GM18858 (cell line): Measurements from ENCODE around the gene BMPR2.

Experiments used
- ATAC-seq: cut with Tn5 transposase; IDR thresholded peaks from one replicate; pipeline ENCODE4 v1.9.1; 2021; ENCODE audit not compliant: unreplicated experiment

BMPR2 gene

DNA sequence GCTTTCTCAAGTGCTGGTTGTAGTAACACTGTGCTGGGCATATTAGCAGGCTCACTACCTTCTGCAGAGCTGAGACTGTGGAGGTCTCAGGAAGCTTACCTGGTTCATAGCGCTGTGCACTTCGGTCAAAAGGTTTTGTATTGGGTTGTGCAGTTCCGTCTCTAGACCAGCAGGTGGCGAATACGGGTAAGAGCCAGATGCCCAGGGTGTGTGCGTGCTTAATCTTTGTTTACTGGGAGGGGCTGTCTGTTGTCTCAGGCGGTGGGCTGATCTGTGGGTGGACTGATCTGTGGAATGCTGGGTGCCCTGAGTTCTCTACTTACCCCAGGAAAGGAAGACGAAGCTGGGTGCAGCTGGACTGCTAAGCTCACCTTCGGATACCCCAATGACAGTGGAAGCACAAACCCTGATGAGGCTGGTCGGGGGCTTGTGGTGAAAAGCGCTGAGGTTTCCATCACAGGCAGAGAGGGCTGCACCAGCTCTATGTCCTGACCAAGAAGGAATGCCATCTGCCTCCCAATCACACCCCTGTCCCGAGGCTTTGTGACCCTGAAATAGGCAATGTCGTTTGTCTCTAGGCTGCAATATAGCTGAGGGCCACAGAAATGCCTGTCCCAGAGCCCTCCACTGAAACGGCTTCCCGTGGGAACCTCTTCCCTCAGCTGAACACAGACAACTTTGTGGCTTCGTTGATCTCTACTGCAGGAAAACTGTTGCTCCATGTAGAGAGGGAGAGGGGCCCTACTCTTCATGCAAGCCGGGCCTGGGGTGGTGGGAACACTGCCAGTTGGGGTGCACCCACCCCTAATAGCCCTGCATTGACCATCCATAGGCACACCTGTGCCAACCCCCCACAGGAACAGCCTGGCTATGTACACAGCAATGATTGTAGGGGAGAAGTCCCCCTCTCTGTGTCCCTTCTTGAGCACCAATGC lies 212.8 kb downstream of the BMPR2 start:
- peak; percentile 71 for ATAC-seq

- no peak for ATAC-seq
These were observed 213.4 kb downstream of the BMPR2 start for GRCh38 chr2:202589582-202589949.

DNA sequence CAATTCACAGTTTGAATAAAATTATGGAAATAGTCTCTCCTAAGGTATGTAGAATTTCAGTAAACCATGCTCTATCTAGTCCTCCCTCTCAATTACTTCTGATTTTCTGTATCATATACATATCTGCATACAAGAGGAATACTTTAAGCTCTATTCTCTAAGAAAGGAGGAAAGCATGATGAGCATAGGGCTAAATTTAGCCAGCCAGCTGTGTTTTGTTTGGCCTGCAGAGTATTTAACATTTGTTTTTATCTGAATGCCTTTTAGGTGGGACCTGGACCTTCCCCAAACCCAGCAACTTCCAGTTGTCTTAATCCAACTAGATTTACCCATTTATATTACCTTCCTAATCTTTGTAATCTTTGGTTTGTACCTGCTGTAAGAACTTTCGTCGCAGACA lies 216.4 kb downstream of the BMPR2 start:
- ATAC-seq: no peak

DNA sequence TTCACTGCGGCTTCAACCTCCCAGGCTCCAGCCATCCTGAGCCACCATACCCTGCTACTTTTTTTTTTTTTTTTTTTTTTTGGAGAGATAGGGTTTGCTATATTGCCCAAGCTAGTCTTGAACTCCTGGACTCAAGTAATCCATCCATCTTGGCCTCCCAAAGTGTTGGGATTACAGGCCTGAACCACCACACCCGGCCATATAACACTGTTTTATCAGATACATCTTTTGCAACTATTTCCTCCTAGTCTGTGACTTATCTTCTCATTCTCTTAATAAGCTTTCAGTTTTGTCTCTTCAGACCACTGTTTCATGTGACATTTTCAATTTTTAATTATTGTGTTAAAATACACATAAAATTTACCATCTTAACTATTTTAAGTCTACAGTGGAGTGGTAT lies 223.0 kb downstream of the BMPR2 start:
- ATAC-seq: no peak

DNA sequence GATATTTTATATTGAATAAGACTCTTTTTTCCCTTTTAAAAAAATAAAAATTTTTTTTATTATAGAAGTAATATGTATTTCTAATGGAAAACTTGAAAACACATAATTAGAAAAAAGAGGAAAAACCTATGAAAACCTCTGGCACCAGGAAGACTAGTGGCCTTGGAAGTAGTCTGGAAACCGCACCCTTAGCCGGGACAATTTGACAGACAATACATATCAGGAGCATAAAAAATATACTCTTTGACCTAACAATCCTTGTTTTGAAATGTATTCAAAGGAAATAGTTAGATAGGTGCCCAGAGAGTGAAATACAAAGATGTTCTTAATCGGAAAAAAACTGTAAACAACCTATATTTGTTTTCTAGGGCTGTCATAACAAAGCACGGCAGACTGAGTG lies 223.8 kb downstream of the BMPR2 start:
- ATAC-seq: no peak

GRCh38 chr2:202604699-202605098 lies 228.6 kb downstream of the BMPR2 start:
- ATAC-seq: no peak

GRCh38 chr2:202605174-202605573 lies 229.0 kb downstream of the BMPR2 start:
- no peak for ATAC-seq

- ATAC-seq: peak; percentile 32
These were observed 232.2 kb downstream of the BMPR2 start for GRCh38 chr2:202608142-202608852.

DNA sequence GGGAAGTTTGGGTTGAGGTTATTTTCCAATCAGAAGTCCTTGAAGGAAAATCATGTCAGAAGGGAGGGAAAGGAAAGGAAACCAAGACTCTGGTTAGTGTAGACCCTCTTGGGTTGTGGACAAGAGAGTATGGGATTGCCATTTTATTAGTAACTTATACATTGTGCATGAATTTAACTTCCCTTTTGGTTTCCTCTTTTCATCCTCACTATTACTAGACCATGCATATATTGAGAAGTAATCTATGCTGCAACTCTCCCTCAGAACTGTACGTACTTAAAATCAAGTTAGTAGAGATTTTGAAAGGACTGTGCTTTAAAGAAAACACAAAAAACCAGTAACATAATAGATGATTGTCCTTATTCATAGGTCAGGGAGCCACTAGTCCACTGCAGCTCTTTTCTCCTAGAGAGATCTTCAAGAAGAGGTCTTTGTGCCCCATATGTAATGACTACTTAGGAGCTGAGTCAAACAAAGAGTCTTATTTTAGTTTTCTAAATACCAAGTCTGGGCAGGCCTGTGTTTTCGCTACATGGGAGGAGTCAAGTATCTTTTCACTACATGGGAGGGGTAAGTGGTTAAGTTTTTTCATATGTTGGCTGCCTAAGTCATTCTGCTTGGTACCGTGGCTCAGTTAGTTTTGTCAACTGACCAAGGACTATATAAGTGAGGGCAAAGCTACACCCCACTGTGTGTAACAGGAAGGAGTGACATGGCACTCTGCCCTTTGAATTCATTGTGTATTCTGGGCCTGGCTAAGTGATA lies 233.4 kb downstream of the BMPR2 start:
- ATAC-seq: peak; percentile 80

GRCh38 chr2:202610380-202610779 lies 234.3 kb downstream of the BMPR2 start:
- no peak for ATAC-seq

DNA sequence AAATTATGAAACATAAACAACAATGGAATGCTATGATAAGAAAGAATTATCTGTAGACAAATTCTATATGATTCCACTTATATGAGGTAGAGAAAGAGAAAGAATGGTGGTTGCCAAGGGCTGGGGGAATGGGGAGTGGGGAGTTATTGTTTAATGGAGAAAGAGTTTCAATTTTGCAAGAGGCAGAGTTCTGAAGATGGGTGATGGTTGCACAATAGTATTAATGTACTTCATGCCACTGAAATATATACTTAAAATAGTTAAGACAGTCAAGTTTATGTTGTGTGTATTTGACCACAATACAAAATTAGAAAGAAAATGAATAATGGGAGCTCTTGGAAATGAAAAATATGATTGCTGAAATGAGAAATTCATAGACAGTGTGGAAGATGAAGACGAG lies 236.0 kb downstream of the BMPR2 start:
- ATAC-seq: no peak

GRCh38 chr2:202613479-202613878 lies 237.4 kb downstream of the BMPR2 start:
- ATAC-seq: no peak
